Endothelial cell of hepatic sinusoid (primary cell): ENCODE results near the gene MSL3.

Source experiments
- in situ Hi-C: cut with HindIII; loops from 2 replicates; pipeline ENCODE4 v1.10.0; 2017; ENCODE audit warnings: low sequenced_read_pairs

Gene MSL3, protein sequence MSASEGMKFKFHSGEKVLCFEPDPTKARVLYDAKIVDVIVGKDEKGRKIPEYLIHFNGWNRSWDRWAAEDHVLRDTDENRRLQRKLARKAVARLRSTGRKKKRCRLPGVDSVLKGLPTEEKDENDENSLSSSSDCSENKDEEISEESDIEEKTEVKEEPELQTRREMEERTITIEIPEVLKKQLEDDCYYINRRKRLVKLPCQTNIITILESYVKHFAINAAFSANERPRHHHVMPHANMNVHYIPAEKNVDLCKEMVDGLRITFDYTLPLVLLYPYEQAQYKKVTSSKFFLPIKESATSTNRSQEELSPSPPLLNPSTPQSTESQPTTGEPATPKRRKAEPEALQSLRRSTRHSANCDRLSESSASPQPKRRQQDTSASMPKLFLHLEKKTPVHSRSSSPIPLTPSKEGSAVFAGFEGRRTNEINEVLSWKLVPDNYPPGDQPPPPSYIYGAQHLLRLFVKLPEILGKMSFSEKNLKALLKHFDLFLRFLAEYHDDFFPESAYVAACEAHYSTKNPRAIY

DNA sequence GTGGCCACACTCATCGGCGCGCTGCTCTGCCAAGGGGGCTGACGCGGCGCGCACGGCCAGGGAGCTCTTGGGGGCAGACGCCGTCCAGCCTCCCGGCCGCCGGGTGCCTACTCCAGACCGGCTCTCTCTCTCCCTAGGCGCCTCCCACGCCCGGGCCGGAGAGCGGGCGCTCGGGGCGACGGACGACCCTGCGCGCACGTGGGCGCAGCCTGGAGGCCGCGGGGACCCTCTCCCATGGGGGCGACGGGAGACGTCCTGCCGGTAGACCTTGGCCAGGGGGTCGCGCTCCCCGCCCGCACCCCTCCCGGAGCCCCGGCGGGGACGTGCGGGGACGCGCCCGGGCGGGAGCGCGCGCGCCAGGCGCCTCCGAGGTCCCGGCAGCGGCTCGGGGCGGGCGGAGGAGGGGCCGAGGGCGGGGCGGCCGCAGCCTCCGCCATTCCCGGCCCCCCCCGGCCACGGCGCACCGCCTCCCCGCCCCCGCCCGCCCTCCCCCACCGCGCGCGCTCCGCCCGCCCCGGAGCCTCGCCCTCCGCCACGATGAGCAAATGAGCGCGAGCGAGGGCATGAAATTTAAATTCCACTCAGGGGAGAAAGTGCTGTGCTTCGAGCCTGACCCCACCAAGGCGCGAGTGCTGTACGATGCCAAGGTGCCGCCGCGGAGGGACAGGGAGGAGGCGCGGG lies at the start of gene MSL3:
MSL3 (plus strand) TSS at position 519 of the 681 bp plus-strand sequence; CDS start at position 546, 27 bp downstream.
- in situ Hi-C loops: loop anchor here (25.0 kb wide), 1 partner anchor 221 kb away; no protein-coding TSS in a partner anchor

DNA sequence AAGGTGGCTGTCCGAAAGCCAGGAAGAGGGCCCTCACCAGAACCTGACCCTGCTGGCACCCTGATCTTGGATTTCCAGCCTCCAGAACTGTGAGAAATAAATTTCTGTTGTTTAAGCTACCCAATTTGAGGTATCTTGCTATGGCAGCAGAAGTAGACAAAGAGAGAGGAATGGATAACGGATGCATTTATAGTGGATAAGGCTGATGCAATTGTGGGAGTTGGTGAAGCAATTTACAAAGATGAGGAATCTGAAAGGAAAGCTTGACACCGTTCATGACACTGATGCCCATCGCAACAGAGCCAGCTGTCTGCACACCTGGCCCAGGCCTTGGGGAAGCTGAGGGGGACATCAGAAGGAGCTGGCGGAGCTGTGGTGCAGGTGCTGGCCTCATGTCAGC lies 35.7 kb upstream of the MSL3 start:
- in situ Hi-C loops: no loop called here

DNA sequence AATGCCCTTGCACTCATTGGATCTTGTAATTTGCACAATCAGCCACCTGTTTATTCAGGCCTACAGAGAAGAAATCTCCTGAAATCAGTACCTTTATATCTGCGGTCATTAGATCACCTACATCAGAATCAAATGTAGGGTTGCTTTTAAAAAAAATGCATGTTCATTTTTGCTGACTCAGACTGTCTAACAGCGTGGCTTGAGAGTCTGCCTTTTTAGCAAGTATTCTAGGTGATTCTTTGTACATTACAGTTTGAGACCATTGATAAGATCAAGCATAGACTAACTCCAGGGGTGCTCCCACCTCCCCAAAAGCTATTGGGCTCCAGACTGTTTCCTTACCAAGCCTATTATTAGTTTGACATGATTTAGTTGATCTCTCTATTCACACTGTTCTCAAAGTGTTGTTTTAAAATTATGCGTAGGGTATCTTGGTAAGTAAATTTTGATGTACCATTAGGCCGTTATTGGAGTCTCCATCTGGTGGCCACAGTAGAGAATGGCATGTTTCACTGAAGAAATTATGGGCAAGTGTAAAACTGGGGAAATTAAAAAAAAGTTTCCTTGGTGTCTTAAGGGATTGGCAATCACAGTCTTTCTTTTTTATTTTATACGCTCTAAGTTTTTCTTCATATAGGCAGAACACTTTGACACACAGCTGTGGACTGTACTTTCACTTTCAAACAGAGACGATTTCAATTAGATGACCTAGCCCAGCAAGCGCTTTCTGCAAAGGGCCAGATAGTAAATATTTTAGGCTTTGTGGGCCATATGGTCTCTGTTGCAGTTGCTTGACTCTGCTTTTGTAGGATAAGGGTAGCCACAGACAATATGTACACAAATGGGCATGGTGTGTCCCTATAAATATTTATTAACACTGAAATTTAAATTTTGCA lies 33.7 kb upstream of the MSL3 start:
- in situ Hi-C loops: no loop called here

DNA sequence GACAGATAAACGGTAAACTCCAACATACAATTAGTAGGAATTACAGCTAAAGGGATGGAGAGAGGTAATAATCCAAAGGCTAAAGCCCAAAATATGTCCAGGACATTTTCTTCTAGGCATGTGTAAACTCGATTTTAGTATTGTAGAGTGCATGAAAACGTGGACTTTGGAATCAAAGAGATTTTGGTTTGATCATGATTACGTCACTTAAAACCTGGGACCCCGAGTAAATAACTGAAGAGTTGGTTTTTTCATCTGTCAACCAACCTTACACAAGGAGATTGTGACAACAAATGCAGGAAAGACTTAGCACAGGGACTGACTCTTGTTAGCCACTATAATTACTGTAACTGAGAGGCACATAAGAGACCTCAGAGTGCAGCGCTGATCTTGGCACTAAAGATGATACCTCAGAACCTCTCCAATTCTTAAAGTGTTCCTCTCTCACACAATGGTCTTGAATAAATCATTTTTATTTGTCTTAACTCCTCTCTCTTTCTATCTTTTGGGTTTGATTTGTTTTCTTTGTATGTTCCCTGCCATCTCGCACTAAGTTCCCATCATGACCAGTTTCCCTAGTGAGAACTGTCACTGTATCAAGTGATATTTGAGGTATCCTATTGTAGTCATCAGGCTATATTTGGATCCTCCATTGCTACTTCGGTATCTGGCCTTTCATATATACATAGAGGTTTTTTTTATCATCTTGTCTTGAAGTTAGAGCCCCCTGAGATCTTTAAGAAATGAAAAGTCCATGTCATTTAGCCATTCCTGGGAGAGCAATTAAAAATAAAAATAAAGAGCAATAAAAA lies 32.2 kb upstream of the MSL3 start:
- in situ Hi-C loops: no loop called here

DNA sequence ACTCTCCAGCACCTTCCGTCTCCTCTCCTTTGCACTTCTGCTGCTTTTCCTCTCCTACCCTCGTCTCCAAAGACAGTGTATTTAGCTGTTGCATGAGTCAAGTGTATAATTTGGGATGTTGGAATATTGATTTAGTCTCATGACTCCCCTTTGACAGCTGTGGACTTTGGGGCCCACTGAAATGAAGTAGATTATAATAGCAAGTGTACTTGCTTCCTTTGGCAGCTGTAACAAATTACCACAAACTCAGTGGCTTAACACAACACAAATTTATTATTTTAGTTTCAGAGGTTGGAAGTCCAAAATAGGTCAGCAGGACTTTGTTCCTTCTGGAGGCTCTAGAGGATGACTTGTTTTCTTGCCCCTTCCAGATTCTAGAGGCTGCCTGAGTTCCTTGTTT lies 29.5 kb upstream of the MSL3 start:
- in situ Hi-C loops: no loop called here

DNA sequence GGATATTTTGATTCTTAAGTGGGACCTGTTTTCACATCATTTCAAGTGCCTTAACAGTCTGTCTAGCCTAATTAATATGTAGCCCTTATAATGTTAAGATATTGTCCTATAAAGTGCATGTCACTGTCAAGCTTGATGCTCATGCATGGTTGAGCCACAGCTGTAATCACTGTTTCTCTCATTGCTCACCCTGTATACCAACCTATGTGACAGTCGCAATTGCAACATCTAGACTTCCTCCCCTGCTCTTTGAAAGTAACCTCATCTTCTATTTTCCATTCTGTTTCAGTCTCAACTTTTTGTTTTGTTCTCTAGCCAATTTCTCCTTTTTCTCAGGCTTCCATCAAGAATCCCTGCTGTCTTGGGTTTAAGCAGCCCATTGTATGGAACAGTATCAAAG lies 24.4 kb upstream of the MSL3 start:
- in situ Hi-C loops: no loop called here

DNA sequence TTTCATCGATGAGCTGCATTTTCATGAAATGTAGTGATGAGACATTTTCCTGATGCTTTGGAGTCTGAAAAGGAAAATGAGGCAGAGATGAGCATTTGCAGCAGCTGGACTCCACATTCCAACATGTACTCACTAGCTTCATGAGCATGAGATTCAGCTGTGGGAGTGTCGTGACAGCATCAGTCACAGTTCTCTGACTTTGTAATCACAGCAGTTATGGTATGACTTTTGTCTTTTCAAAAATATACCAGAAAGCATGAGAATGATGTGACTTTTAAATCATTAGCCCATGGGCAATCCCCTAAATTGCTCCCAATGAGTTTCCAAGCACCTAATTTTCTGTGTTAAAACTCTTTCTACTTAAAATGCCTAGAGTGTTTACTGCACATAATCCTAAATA lies 18.3 kb upstream of the MSL3 start:
- in situ Hi-C loops: no loop called here

DNA sequence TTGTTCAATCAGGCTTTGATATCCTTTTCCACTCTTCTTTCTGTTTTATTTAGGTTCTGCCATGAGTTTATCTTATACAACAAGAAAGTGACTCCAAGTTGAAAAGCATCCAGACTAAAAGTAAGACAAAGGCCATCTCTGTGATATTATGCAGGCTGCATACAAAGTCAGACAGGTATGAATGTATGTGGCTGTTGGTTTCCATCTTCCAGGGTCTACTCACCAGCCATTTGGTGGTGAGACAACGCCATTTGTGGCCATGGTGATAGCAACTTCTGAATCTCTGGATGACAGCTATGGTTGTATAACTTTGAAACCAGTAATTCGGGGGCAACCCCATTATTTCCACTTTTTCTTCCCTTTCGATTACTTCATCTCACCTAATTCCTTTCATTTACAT lies 17.2 kb upstream of the MSL3 start:
- in situ Hi-C loops: no loop called here

DNA sequence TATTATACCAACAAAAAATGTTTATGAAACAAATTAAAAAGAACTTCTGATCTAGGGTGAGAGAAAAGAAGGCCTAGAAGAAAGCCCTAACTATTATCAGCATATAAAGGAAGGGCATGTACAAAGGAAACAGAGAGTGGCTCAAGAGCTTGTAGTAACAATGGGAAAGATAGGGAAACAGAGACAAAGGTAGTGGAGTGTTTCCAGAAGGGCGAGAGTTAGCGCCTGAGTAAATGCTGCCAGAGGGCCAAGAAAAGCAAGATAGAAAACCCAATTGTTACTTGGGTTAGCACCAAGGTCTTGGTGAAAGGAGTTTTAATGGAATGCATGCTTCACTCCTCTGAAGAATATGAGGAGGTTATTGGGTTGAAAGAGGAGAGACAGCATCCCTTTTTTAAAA lies 16.5 kb upstream of the MSL3 start:
- in situ Hi-C loops: no loop called here

DNA sequence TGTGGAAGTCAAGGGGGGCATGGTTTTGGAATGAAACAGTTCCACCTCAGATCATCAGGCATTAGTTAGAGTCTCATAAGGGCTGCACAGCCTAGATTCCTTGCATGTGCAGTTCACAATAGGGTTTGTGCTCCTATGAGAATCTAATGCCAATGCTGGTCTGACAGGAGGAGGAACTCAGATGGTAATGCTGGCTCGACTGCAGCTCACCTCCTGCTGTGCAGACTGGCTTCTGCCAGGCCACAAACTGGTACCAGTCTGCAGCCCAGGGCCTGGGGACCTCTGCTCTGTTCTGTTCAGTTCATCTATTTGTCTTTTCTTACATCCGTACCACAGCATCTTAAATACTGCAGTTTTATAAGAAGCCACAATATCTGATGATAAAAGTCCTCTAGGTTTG lies 12.2 kb upstream of the MSL3 start:
- in situ Hi-C loops: no loop called here

DNA sequence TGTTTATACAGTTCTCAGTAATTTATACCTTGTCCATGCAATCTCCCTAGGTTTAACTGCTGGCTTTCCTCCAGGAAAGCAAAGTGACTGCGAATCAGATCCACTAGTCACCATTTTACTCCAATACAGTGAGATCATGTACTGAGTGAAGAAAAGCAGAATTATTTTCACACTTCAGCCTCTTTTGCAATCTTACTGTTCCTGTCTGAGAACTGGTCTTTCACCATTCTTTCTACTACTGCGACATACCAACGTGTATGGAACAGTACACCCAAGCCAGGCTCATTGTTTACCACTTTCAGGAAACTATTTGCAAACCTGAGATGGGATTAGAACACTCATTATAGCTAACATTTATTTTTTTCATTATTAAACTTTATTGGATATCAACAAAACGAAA lies 8.0 kb upstream of the MSL3 start:
- in situ Hi-C loops: loop anchor here (25.0 kb wide), 1 partner anchor 213 kb away; no protein-coding TSS in a partner anchor

DNA sequence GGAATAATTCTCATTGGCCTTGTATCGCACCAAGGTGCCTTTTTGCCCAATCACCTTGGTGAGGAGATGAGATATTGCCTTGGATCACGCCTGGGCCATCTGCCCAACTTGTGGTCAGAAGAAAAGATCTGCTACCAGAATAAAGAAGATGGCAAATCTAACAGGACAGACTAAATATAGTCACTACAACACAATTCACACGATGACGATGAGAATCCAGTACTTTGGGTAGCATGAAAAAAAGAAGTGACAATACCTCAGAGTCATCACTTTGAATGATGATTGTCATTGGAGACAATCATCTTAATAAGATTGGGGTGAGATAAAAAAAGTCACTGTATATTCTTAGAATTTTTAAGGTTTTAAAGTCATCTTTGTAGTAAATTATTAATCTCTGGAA lies 7.3 kb upstream of the MSL3 start:
- in situ Hi-C loops: loop anchor here (25.0 kb wide), 1 partner anchor 213 kb away; no protein-coding TSS in a partner anchor

DNA sequence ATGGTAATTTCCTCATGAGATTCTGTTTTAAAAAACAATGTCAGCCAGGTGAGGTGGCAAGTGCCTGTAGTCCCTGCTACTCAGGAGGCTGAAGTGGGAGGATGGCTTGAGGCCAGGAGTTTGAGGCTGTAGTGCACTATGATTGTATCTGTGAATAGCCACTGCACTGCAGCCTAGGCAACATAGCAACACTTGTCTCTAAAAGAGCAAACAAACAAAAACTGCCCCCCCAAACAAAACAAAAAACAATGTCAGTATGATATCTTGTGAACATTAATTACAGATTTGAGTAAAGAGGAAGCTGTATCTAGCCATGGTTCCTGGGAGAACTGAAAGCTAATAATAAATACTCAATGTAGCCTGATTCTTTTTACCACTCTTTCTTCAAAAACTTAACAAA lies 6.8 kb upstream of the MSL3 start:
- in situ Hi-C loops: loop anchor here (25.0 kb wide), 1 partner anchor 214 kb away; no protein-coding TSS in a partner anchor

DNA sequence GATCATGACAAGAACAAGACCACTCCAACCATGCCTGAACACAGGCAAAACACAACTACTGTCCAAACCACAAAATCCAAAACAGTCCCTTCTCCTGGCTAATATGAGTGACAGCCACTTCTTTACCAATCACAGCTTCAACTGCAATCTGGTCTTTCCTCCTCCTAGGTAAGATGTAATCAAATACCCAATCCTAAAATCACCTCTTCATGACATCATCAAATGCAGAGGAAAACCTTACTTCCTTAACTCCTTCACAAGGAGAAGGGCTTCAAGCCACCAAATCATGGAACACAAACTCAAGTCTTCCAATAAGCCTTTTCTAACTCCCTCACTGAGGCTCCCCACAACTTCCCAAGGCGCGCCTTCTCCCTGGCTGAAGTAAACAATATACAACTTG lies 4.4 kb upstream of the MSL3 start:
- in situ Hi-C loops: loop anchor here (25.0 kb wide), 1 partner anchor 216 kb away; no protein-coding TSS in a partner anchor

DNA sequence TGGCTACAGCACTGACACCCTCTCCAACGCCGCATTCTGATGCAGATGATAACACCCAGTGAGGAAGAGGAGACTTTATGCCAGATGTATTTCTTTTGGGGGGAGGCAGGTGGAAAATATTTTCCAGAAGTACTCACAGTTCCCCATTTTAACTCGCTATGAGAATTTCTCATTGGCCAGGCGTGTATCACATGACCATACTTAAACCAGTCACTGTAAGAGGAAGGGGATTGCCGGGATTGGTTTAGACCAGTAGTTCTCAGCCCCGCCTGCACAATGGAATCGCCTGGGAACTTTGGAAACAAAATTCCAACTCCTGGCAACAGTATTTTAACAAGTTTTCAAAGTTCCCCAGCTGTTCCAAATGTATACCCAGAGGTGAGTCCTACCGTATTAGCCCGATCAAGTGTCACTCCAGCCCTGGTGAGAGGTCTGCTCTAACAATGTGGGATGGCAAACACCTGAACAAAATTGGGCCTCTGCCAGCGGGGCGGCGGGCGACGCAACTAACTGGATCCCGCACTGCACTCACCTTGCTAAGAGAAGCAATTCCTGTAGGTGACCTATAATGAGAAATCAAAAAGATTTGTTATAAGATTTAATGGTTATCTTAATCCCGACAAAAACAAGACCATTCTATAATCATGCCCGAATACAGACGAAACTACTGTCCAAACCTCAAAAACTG lies 2.9 kb upstream of the MSL3 start:
- in situ Hi-C loops: loop anchor here (25.0 kb wide), 1 partner anchor 218 kb away; no protein-coding TSS in a partner anchor

DNA sequence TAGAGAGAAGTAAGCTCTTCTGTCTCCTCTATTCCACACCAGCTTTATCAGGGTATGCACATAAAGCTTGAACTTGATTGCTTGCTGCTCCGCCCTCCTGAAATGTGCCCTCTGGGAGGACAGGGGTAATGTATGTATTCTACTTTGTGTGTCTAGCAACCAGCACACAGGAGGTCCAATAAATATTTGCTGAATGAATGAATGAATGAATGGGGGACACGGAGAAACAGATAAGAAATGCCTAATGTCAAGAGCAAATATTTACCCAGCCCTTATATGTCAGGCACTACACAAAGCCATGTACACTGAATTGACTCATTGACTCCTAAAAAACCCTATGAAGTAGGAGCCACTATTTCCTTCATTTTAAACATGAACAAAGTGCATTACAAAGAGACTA lies 2.3 kb upstream of the MSL3 start:
- in situ Hi-C loops: loop anchor here (25.0 kb wide), 1 partner anchor 218 kb away; no protein-coding TSS in a partner anchor

DNA sequence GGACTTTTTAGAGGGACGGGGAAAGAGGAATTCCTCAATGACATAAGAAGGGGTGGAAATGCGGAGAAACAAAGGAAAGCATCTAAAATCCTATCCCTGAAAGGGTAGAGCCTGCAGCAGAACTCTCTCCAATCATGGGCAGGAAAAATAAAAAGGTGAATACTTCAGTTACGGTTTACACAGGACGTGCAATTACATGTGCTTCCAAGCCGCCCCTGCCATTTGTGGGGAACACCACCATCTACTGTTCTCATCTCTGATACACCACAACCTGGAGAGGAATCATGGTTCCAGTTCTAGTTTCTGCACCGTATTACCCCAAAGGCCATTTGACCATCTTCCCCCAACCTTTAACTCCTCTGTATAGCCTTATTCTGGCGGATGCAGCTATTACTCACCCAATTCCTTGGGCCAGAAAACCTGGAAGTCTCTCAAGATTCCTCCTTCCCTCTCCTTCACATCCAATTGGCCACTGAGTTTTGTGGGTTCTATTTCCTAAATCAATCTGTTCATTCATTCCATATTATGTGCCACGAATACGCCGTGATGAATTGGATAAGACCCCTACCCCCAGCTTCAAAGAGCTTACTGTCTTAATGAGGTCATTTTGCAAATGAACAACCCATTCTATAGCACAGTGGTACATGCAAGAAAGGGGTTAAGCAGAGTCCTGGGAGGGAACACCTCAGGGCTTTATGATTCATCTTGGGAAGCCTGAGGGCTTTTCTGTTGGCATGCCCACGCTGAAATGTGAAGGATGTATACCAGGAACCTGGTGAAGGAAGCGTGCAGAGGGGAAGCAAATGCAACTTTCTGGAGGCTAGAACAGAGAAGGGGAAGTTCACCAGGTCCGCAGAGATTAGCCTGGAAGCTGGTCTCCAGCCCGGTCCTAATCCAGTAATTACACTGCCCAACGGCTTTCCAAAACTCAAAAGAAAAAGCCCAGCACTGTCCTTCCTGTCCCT lies 1.4 kb upstream of the MSL3 start:
- in situ Hi-C loops: loop anchor here (25.0 kb wide), 1 partner anchor 219 kb away; no protein-coding TSS in a partner anchor

DNA sequence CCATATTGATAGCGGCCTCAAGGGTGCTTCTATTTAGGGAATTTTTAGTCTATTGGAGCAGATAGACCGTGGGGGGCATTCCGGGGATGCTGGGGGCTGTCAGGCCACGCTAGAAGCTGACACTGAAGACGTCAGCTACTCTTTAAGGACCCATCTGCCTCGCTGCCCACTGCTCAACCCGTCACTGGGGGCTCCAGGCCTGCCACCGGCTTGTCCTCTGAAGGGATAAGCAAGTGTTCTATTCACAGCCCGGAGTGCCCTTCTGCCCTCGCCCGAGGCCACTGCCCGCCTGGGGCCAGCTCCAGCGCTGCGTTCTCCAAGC lies 679 bp upstream of the MSL3 start:
- in situ Hi-C loops: loop anchor here (25.0 kb wide), 1 partner anchor 220 kb away; no protein-coding TSS in a partner anchor
